GM18526 (cell line): ENCODE results near the gene MCF2L2.

Source experiments
- POLR2A ChIP-seq: IDR thresholded peaks from 3 replicates; pipeline ENCODE4 v1.6.1; 2011; ENCODE audit not compliant: insufficient read length; ENCODE audit errors: extremely low read depth

MCF2L2 gene

DNA sequence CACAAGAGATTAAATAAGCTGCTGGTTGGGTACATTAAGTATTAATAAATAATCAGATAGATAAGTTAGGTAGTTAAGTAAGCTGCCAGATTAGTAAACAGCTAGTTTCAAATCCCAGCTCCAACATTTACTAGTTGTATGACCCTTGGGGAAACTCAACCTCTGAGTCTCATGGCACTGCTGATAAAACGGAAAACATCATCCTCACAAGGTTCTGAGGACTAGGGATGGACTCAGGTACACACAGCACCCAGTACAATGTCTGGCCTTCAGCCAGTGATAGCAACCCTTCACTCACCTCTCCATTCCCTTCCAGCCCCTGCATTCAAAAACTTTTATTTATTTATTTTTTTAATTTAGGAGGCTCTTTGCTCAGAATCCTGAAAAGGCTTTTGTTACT is 143.1 kb downstream of the MCF2L2 start:
- TF ChIP-seq POLR2A, result no peak

DNA sequence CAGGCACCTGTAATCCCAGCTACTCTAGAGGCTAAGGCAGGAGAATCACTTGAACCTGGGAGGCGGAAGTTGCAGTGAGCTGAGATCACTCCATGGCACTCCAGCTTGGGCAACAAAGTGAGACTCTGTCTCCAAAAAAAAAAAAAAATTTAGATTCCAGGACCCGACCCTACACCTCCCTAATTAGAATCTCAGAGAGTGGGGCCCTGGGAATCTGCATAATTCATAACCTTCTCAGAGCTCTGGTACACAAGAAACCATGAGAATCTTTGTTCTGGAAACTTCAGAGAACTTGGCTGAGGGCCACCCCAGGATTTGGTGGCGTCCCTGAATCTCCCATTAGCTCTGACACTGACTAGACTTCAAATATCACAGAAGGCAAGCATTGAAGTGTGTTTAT is 143.8 kb downstream of the MCF2L2 start:
- TF ChIP-seq POLR2A, result no peak

DNA sequence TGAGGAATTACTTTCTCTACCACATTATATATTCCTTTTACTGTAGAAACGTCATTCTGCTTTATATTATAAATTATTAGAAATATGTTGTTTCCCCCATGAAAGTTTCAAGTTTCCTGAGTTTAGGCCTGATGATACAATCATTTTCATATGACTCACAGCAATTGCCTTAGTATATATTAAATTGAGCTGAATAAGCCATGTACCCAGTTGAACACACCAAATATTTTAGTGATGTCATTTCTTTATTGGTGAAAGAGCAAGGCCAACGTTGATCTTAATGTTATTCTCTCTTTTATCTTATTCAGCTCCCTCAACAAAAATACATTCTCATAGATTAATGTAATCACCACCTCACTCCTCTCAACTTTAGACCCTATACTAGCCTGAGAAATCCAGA is 144.5 kb downstream of the MCF2L2 start:
- TF ChIP-seq POLR2A, result no peak

DNA sequence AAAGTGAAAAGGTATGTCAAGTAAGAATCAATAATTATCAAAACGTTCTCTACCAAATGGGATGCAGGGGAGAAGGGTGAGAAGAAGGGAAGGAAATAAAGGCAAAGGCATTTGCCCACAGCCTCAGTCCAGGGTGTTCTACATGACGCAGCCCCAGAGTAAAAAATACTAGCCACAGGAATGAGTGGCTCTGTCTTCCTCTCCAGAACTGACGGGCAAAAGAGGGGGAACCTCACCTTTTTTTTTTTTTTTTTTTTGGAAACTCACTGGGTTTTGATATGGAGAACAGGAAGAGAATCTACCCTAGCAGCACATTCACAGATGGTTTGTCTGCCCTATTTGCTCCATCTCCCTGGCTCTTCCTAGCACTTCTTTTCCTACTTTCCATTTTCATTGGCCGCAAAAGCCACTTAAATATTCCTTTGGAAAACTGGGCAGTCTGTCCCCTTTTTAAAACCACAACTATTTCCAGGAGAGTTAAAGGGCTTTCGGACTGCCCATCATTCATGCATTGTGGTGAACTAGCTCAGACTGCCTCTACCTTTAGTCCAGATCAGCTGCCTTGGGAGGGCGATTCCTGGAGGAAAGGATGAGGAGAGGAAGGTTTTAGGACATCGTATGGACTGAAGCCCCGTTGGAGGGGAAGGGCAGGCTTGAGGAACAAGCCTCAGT is 147.2 kb downstream of the MCF2L2 start:
- TF ChIP-seq POLR2A, result no peak

DNA sequence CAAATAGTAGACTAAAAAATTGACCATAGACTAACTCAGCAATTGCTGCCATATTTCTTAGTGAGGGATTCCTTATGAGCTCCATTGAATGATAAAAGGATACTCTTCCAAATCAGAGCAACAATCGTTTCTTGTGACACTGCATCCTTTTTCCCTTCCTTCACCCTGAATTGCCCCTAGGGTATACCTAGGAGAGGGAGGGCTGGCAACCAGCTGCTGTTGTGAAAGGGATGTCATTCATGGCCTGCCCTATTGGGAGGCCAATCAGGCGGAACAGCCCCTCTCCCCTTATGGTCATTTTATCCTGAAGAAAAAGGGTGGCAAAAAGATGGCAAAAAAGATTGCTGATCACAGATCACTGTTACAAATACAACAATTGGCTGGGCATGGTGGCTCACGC is 149.0 kb downstream of the MCF2L2 start:
- no peak for TF ChIP-seq POLR2A

DNA sequence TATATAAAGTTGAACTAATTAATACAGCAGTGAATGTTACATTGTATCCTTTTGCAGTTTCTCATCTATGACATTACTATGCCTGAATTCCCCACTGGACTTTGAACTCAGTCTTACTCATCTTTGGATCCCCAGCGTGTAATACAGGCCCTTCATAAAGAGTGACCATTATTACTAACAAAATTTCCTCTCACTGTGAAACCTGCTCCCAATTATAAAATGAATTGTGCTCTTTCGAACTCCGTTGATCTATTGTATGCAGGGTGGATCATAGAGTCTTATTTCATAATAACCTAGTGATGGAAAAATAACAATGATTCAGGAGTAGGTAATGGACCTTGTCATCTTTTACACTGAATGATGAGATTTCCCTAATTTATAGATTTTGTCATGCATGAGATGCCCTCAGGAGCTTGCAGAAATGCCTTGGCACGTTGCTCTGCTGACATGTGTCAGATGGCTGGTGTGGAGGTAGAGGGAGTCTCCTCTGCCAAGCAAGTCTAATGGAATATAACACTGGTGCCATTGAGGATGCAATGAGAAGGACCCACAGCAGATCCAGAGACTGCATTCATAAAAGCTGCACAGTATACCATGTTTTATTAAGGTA is 149.8 kb downstream of the MCF2L2 start:
- TF ChIP-seq POLR2A, result no peak

DNA sequence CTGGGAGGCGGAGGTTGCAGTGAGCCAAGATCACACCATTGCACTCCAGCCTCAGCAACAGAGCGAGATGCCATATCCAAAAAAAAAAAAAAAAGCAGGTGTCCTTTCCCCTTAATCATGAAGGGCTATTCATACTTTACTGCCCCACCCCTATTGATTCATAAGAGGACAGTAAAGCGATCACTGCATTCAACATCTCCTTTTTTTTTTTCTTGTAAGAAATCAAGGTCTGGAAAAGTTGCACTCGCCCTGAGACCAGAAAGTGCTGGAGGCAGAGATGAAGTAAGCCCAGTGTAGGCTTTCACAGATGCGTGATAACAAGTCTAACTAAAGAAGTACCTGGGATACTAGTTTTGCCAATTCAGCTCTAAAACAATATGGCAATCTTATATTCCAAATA is 151.2 kb downstream of the MCF2L2 start:
- no peak for TF ChIP-seq POLR2A

DNA sequence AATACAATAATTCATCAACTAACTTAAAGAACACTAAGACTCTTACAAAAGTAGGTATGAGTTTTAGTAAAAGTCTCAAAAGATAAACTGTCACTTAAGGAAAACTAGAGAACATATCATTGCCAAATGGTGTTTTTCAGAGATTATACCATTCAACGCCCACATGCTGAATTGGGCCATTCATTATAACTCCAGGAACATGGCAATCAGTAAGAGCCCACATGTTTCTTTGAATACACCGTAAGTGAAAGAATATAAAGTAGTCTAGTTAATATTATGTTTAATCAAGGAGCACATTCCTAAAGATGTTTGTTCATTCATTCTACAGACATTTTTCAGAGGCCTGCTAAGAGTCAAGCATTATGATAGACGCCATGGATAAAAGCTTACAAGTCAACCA is 152.5 kb downstream of the MCF2L2 start:
- no peak for TF ChIP-seq POLR2A

DNA sequence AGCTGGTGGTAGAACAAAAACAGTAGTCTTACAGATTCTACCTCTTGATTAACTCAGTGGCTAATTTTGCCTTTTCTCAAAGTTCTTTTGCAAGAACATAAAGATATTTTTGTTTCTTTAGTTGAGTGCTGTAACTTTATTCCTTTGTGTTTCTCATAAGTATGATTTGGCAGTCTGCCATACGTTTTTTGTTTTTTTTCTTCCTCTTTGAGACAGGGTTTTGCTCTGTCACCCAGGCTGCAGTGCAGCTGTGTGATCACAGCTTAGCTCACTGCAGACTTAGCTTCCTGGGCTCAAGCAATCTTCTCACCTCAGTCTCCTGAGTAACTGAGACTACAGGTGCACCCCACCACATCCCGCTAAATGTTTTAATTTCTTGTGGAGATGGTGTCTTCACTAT is 153.0 kb downstream of the MCF2L2 start:
- TF ChIP-seq POLR2A, result no peak

DNA sequence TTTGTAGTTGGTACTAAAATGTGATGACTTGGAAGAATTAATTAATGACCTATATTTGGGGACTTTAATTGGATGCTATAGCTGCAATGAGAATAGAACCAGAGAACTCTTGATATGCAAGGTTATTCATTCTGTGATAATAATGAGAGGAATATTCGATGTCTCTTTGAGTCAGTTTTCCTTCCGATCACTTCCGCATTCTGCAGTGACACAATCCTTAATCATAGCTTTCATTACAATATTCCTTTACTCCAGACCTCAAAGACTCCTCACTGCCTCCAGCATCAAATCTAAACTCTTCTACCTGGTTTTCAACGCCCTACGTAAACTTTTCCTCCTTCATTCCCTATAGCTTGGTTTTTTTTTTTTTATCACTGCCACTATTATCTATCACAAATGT is 153.8 kb downstream of the MCF2L2 start:
- no peak for TF ChIP-seq POLR2A

DNA sequence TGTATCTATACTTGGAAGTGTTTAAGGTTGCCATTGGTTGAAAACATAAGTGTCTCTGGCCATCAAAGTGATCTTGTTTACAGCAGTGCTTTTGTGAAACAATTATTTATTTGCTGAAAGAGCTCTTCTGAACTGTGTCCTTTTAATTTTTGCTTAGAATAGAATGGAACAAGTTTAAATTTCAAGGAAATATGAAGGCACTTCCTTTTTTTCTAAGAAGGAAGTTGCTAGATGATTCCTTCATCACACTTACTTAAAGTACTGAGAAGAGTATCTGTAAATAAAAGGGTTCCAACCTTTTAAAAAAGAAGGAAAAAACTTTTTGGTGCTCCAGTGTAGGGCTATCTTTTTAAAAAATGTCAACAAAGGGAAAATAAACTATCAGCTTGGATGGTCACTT is 155.6 kb downstream of the MCF2L2 start:
- TF ChIP-seq POLR2A, result no peak

DNA sequence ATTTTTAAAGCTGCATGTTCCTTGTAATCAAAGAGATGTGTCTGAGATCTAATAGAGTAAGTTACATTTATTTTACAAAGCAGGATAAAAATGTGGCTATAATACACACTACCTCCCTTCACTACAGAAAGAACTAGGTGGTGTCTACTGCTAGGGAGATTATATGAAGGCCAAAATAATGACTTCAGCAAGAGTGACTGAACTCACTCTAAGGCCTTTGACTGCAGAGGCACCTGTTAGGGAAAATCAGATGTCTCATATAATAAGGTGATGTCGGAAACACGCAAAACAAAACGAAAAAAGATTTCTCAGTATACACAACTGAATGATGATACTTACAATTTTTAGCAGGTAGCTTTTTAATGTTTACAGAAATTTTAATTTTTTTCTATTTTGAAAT is 156.3 kb downstream of the MCF2L2 start:
- TF ChIP-seq POLR2A, result no peak

DNA sequence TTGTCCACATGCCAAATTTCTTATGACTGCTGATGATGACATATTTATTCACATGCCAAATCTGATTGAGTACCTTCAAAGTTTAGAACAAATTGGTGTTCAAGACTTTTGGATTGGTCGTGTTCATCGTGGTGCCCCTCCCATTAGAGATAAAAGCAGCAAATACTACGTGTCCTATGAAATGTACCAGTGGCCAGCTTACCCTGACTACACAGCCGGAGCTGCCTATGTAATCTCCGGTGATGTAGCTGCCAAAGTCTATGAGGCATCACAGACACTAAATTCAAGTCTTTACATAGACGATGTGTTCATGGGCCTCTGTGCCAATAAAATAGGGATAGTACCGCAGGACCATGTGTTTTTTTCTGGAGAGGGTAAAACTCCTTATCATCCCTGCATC is 158.1 kb downstream of the MCF2L2 start:
- TF ChIP-seq POLR2A, result no peak

DNA sequence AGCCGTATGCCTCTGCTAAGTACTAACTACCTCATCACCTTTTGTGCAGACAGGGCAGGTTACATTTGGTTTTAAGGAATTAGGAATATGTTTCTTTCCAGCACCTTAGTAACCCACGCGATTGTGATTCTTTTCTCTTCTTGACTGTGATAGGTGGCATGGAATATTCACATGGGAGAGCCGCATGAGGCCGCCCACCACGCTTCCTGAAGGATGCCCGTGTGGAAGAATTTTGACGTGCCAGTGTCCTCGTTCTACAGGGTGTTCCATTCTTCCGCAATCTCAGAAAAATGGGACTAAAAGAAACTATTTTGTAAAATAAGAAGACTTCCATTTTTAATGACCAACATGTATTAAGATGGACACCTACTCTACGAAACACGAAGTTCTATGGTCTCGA is 159.1 kb downstream of the MCF2L2 start:
- TF ChIP-seq POLR2A, result no peak

DNA sequence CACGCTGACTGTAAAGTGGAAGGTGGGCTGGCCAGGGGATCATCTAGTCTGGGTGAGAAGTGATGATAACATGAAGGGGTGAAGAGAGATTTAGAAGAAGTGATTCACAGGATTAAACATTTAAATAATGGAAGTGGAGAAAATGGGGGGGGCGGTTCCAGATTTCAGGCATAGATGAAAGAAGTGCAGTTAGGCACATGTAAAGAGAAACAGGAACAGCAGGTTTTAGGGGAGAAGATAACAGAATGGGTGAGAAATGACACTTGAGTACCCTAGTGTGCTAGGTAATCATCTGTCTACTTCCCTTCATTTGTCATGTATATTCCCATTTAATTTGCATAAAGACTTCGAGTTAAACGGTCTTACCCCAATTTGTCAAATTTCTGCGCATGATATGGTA is 160.1 kb downstream of the MCF2L2 start:
- TF ChIP-seq POLR2A, result no peak

DNA sequence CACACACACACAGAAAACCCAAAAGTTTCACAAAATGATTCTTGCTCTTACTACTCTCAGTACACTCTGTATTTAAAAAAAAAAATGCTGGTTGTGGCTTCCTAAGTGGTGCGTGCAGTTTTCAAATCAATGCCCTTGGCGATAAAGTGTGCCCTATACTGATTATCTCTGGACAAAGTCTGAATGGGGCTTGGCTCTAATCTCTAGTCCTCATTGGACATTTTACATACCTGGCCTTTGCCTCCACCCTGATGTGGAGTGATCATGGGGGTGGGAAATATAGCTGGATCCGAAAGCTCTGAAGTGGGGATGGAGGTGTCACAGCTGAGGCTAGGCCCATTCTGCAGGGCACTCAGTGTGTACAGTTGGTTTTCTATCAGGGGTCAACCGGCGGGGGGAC is 161.3 kb downstream of the MCF2L2 start:
- TF ChIP-seq POLR2A, result no peak

DNA sequence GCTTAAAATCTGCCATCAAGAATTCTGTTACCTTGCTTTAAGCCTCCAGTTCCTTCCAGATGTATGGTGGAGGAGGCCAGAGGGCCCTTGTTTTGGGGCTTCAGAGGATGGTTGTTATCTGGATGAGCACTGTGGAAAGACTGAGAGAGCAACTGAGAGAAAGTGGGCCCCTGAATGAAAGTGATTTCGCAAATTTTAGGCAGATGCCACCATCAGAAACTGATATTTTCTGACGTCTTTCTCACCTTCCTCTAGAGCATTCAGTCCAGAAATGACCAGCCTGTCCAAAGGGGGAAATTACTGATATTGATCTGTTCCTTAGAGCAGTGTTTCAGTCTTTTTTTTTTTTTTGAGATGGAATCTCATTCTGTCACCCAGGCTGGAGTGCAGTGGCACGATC is 162.0 kb downstream of the MCF2L2 start:
- no peak for TF ChIP-seq POLR2A

DNA sequence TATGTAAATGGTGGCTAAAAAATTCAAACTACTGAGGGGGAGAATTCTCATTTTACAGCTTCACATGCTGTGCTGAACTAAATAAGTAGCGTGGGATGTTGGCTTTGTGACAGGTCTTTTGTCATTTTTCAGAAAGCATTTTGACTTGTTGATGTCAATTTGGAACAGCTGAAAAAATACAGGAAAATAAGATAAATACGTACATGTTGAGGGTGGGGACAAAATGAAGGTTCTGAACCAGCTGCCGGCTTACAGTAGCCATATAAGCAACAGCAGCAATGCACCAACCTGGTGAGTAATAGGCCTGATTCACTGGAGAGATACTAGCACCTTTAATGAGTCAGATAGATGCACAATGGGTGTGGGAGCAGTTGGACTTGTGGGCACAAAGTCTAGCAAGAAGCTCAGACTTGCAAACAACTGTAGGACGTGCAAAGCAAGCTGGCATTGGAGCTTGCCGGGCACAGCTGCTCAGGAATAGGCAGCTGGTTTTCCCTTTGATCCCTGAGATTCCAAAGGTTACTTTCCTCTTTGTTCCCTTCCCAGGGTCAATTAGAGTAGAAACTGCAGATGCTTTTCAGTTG is 162.5 kb downstream of the MCF2L2 start:
- no peak for TF ChIP-seq POLR2A
